Lower lobe of right lung (tissue), 2 donors: ENCODE data around the gene CALHM4. TPM values are rescaled to one million over a fixed set of nuclear protein-coding genes. Genes with fewer than 3 reads are reported as not detected.

Experiments
- ATAC-seq, 2 donors: fragments of 200-7000 bp; cut with Tn5 transposase; one replicate each; pipeline ENCODE4 v1.9.1; 2020 to 2022; ENCODE audit warnings: mild to moderate bottlenecking in 2 of 2, moderate library complexity in 2 of 2
- DNase-seq: peaks from one replicate; pipeline ENCODE4 v3.0.0-alpha.2; 2020
- H3K27ac ChIP-seq: fragments of 200-600 bp; one replicate; pipeline ENCODE4 v1.8.0; 2022
- H3K27me3 ChIP-seq: fragments of 200-600 bp; one replicate; pipeline ENCODE4 v1.8.0; 2022; ENCODE audit warnings: low read depth
- H3K36me3 ChIP-seq: fragments of 200-600 bp; one replicate; pipeline ENCODE4 v1.8.0; 2022; ENCODE audit warnings: mild to moderate bottlenecking
- H3K4me1 ChIP-seq: fragments of 200-600 bp; one replicate; pipeline ENCODE4 v1.8.0; 2022
- H3K4me3 ChIP-seq: fragments of 200-600 bp; one replicate; pipeline ENCODE4 v1.8.0; 2022; ENCODE audit warnings: mild to moderate bottlenecking
- H3K9me3 ChIP-seq: fragments of 200-600 bp; one replicate; pipeline ENCODE4 v1.8.0; 2022
- CTCF ChIP-seq: fragments of 200-600 bp; IDR thresholded peaks from one replicate; pipeline ENCODE4 v1.8.0; 2022; ENCODE audit warnings: antibody characterized with exemption, mild to moderate bottlenecking
- intact Hi-C: fragments of 100-400 bp; cut with DNase I; formaldehyde crosslinking; loops from one replicate; pipeline ENCODE4 v1.11.0; 2022
- total RNA-seq: library from RNA; stranded (reverse); fragmentation: NEBNext Ultra II Directional; extraction: Animal tissue kit (Norgen Biotek cat#: 25700); gene quantifications from one replicate; pipeline ENCODE4 v1.2.1, GENCODE V29; 2021
- donor health status: DM: no; HTN: yes; CAD: no; lungs with severe emphysema.

The CALHM4 gene
- total RNA-seq, 1 donor from 2014 or later = not detected

DNA sequence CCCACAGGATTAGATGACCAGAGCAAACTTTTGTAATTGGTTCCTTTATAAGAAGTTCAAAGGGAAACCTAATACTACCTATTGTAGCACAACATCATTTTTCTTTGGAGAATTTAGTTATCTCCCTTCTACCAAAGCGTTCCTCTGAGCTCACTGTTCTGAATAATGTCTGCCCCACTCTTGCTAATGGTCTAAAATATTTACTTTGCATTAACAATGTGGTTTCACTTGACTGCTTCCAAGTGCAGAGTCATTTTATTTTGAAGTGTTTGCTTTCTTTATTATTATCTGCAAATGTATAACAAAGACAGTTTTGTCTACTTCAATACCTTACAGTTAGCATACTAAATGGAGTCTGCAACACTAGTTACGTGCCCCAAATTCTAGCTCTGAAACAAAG is 23.1 kb upstream of the CALHM4 start:
- no peak for ATAC-seq

GRCh38 chr6:116531675-116532570 is 21.6 kb upstream of the CALHM4 start:
- Histone ChIP-seq H3K9me3 (no peaks in the 10 kb centered on the region), H3K4me1 (no peaks in the 10 kb centered on the region), H3K4me3 (no peak overlapping the region), H3K27ac (no peak overlapping the region), H3K36me3 (no peaks in the 10 kb centered on the region), H3K27me3 (no peaks in the 10 kb centered on the region)
- ATAC-seq = peak; percentile 84 to 88
- intact Hi-C loops = no loop called here
- DNase-seq = peak; percentile 39
- peak; percentile 77 for TF ChIP-seq CTCF

More for the DNA sequence above, 23.1 kb upstream of the CALHM4 start:
- H3K4me1 ChIP-seq = no peaks in the 10 kb centered on the region
- H3K27me3 ChIP-seq = no peaks in the 10 kb centered on the region
- TF ChIP-seq CTCF = no peak
- intact Hi-C loops = no loop called here
- H3K27ac ChIP-seq = no peak overlapping the region
- no peak overlapping the region for H3K4me3 ChIP-seq
- DNase-seq = no peak
- H3K36me3 ChIP-seq = no peaks in the 10 kb centered on the region
- H3K9me3 ChIP-seq = no peaks in the 10 kb centered on the region

GRCh38 chr6:116533233-116533957 is 20.2 kb upstream of the CALHM4 start:
- H3K9me3 ChIP-seq = no peaks in the 10 kb centered on the region
- no peaks in the 10 kb centered on the region for H3K27me3 ChIP-seq
- no peak for TF ChIP-seq CTCF
- no peaks in the 10 kb centered on the region for H3K4me1 ChIP-seq
- ATAC-seq = no peak
- intact Hi-C loops = no loop called here
- H3K36me3 ChIP-seq = no peaks in the 10 kb centered on the region
- DNase-seq = no peak
- no peak overlapping the region for H3K27ac ChIP-seq
- no peak overlapping the region for H3K4me3 ChIP-seq

DNA sequence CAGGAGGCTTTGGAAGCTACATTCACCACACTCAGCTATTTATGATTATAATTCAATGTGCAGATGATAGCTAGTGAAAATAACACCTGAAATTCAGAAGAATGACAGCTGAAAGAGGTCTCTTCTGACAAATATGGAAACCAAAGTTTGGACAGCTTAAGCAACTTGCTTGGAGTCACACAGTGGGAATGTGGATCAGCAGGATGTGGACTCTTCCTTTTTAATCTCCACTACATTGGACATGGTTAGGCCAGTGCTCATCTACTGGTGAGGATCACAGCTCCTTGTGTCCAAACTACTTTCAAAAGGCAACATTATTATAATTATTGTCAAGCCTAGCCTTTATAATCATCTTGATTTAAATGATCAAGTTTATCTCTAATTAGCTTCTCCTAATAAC is 18.4 kb upstream of the CALHM4 start:
- intact Hi-C loops = no loop called here
- no peak for ATAC-seq
- TF ChIP-seq CTCF = no peak

GRCh38 chr6:116536216-116536621 is 17.3 kb upstream of the CALHM4 start:
- Histone ChIP-seq H3K27ac (no peak overlapping the region), H3K4me3 (no peak overlapping the region), H3K36me3 (no peaks in the 10 kb centered on the region), H3K9me3 (no peaks in the 10 kb centered on the region), H3K4me1 (no peaks in the 10 kb centered on the region), H3K27me3 (peaks cover 7% of the 10 kb centered on the region)
- DNase-seq (no peak), ATAC-seq (peak; percentile 61 to 63)
- peak; percentile 76 for TF ChIP-seq CTCF
- intact Hi-C loops = no loop called here

More for the DNA sequence above, 18.4 kb upstream of the CALHM4 start:
- H3K36me3 ChIP-seq = no peaks in the 10 kb centered on the region
- no peaks in the 10 kb centered on the region for H3K27me3 ChIP-seq
- H3K9me3 ChIP-seq = no peaks in the 10 kb centered on the region
- DNase-seq = no peak
- H3K27ac ChIP-seq = no peak overlapping the region
- H3K4me3 ChIP-seq = no peak overlapping the region
- H3K4me1 ChIP-seq = no peaks in the 10 kb centered on the region
